ENCODE results near the gene CTH.
"Not testable (repeated sequence)": the region's sequence is repeated elsewhere in the genome, so short reads cannot be mapped to it uniquely, and the experiment has no call there.

Gene CTH

DNA sequence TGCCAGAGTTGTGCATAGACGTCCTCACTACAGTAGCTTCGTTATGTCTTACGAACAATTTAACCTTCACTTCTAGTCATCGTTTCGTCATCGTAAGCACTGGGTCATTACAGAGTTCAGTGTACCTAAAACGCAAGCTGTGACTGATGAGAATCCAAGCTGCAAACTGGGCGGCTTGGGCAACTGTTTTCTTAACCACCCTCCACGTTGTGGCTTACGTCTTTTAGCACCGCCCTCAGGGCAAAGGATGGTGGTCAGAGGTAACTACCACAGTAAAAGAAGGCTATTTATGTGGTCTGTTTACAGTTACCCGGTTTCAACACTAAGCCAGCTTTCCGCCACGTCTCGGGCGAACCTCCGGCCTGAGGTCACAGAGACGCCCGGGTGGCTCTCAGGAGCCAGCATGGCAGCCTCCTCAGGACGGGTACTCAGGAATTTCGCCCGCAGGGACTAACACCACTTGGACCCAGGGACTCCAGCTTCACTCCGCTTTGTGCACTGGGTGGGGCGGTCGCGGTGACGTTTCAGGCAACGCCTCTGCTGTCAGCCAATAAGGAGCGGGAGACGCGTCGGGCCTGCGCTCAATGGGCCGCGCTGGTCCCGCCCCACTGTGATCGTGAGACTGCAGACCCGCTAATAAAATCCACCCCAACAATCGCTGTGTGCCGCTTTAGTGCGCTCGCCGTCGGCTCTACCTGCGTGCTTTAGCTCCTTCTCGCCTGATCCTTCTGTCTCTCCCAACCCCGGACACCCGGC lies at the start of gene CTH:
Gene CTH (plus strand): TSS at position 665 of the 756 bp plus-strand sequence. CDS start 148 bp downstream, outside the sequence.
- Histone ChIP-seq H3K9me3 (ENCODE audit: control insufficient read depth in 5 of 5, low read length in 5 of 5) (no peaks in the 10 kb centered on the region), H3K4me3 (ENCODE audit: low read depth in 1 of 5, low read length in 5 of 5) (peak within 1 kb of the TSS; percentile 59 to 97 (median 93)), H3K36me3 (ENCODE audit: control insufficient read depth in 5 of 5, insufficient read depth in 5 of 5, low read length in 5 of 5) (no peaks in the 10 kb centered on the region), H3K27ac (ENCODE audit: low read depth, low read length) (peak within 1 kb of the TSS; percentile 96), H3K9ac (ENCODE audit: low read length in 5 of 5) (peak within 1 kb of the TSS; percentile 80 to 96 (median 85)), H3K4me1 (ENCODE audit: control insufficient read depth in 5 of 5, insufficient read depth in 5 of 5, low read length in 5 of 5) (peaks cover 0 to 33% (median 22%) of the 10 kb centered on the region in 5 donors), H3K27me3 (ENCODE audit: control insufficient read depth in 5 of 5, insufficient read depth in 4 of 5, low read length in 5 of 5) (no peaks in the 10 kb centered on the region)

DNA sequence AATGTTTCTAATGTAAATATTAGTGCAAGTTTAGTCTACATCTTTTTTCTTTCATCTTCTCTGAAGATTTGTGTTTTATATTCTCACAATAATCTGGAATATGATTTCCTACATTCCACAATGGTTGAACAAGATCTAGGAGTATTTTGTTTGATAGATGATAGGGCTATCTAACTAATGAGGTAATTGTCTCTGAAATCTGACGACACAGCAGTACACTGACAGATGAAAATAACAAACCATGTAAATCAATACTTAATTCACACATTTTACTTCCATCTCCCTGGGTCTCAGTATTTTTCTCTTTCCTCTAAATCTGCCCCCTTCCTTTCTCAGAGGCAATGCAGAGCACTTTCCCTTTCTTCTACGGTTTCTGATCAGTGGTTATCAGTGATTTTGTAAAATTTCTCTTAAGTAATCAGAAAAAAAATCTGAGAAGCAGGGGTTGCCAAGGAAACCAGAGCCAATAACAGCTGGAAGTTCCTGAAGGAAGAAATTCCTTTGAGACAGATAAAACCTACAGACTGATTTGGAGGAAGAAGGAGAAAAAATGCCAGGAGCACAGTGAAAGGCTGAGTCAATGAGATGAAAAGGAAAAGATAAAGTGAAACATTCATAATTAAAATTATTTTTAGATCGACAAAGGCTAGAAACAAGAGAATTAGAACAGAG lies 49.2 kb upstream of the CTH start:
- no peak overlapping the region for H3K27ac ChIP-seq (ENCODE audit: low read depth, low read length)
- H3K27me3 ChIP-seq (ENCODE audit: control insufficient read depth in 5 of 5, insufficient read depth in 4 of 5, low read length in 5 of 5), result no peaks in the 10 kb centered on the region
- peak overlapping the region in 1 of 5 donors; percentile 3 for H3K9ac ChIP-seq (ENCODE audit: low read length in 5 of 5)
- peaks cover 0 to 3% (median 0%) of the 10 kb centered on the region in 5 donors for H3K4me1 ChIP-seq (ENCODE audit: control insufficient read depth in 5 of 5, insufficient read depth in 5 of 5, low read length in 5 of 5)
- no peaks in the 10 kb centered on the region for H3K36me3 ChIP-seq (ENCODE audit: control insufficient read depth in 5 of 5, insufficient read depth in 5 of 5, low read length in 5 of 5)
- no peaks in the 10 kb centered on the region for H3K9me3 ChIP-seq (ENCODE audit: control insufficient read depth in 5 of 5, low read length in 5 of 5)
- no peak overlapping the region for H3K4me3 ChIP-seq (ENCODE audit: low read depth in 1 of 5, low read length in 5 of 5)

DNA sequence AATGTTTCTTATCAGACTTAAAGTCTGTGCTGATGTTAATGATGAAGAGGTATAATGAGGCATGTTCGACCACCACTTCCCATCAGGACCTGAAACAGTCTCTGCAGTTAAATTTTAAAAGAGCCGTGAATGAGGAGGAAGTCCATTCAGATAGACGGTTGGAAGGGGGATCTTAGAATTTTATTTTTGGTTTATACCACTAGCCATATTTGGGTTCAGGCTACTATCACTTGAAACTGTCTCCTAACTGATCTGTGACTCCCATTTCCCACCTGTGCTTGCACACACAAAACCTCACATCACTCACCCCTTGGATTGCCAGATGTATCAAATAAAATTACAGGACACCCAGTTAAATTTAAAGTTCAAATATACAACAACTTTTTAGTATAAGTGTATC lies 46.6 kb upstream of the CTH start:
- H3K36me3 ChIP-seq (ENCODE audit: control insufficient read depth in 5 of 5, insufficient read depth in 5 of 5, low read length in 5 of 5), result peaks cover 0 to 6% (median 0%) of the 10 kb centered on the region in 5 donors
- H3K9me3 ChIP-seq (ENCODE audit: control insufficient read depth in 5 of 5, low read length in 5 of 5), result no peaks in the 10 kb centered on the region
- no peaks in the 10 kb centered on the region for H3K27me3 ChIP-seq (ENCODE audit: control insufficient read depth in 5 of 5, insufficient read depth in 4 of 5, low read length in 5 of 5)
- H3K4me3 ChIP-seq (ENCODE audit: low read depth in 1 of 5, low read length in 5 of 5), result no peak overlapping the region
- H3K27ac ChIP-seq (ENCODE audit: low read depth, low read length), result no peak overlapping the region
- no peak overlapping the region for H3K9ac ChIP-seq (ENCODE audit: low read length in 5 of 5)
- H3K4me1 ChIP-seq (ENCODE audit: control insufficient read depth in 5 of 5, insufficient read depth in 5 of 5, low read length in 5 of 5), result peaks cover 0 to 3% (median 0%) of the 10 kb centered on the region in 5 donors

DNA sequence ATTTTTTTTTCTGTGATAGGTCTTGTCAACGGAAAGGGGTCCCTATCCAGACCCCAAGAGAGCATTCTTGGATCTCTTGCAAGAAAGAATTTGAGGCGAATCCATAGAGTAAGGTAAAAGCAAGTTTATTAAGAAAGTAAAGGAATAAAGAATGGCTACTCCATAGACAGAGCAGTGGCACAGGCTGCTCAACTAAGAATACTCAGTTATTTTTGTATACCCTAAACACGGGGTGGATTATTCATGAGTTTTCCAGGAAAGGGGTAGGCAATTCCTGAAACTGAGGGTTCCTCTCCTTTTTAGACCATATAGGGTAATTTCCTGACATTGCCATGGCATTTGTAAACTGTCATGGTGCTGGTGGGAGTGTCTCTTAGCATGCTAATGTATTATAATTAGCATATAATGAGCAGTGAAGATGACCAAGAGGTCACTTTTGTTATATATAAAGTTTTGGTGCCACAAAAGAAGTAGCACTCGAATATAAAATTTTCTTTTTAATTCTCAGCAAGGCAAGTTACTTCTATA lies 44.6 kb upstream of the CTH start:
- not testable (repeated sequence) for H3K27ac ChIP-seq (ENCODE audit: low read depth, low read length); H3K4me1 ChIP-seq (ENCODE audit: control insufficient read depth in 5 of 5, insufficient read depth in 5 of 5, low read length in 5 of 5); H3K27me3 ChIP-seq (ENCODE audit: control insufficient read depth in 5 of 5, insufficient read depth in 4 of 5, low read length in 5 of 5); H3K4me3 ChIP-seq (ENCODE audit: low read depth in 1 of 5, low read length in 5 of 5); H3K36me3 ChIP-seq (ENCODE audit: control insufficient read depth in 5 of 5, insufficient read depth in 5 of 5, low read length in 5 of 5); H3K9me3 ChIP-seq (ENCODE audit: control insufficient read depth in 5 of 5, low read length in 5 of 5); H3K9ac ChIP-seq (ENCODE audit: low read length in 5 of 5)

DNA sequence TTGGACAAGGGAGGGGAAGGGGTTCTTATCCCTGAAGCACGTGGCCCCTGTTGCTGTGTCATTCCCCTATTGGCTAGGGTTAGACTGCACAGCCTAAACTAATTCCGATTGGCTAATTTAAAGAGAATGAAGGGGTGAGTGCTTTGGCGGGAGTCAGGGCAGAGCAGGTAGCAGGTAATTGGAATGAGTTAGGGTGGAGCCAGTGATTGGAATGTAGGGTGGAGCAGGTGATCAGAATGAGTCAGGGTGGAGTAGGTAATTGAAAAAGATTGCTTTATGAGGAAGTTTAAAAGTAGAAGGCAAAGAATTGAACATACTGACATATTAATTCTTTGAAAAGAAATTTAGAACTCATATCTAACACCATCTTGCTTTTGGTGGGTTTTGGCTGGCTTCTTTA lies 44.1 kb upstream of the CTH start:
- not testable (repeated sequence) for H3K4me3 ChIP-seq (ENCODE audit: low read depth in 1 of 5, low read length in 5 of 5); H3K9me3 ChIP-seq (ENCODE audit: control insufficient read depth in 5 of 5, low read length in 5 of 5); H3K9ac ChIP-seq (ENCODE audit: low read length in 5 of 5); H3K27me3 ChIP-seq (ENCODE audit: control insufficient read depth in 5 of 5, insufficient read depth in 4 of 5, low read length in 5 of 5); H3K27ac ChIP-seq (ENCODE audit: low read depth, low read length); H3K36me3 ChIP-seq (ENCODE audit: control insufficient read depth in 5 of 5, insufficient read depth in 5 of 5, low read length in 5 of 5); H3K4me1 ChIP-seq (ENCODE audit: control insufficient read depth in 5 of 5, insufficient read depth in 5 of 5, low read length in 5 of 5)

DNA sequence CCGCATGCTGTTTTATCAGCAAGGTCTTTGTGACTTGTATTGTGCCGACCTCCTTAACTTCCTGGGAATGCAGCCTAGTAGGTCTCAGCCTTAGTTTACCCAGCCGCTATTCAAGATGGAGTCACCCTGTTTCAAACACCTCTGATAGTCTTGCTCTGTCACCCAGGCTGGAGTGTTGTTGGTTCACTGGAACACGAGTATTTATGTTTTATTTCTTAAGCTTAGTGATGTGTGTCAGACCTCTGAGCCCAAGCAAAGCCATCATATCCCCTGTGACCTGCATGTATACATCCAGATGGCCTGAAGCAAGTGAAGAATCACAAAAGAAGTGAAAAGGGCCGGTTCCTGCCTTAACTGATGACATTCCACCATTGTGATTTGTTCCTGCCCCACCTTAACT lies 43.7 kb upstream of the CTH start:
- not testable (repeated sequence) for H3K27ac ChIP-seq (ENCODE audit: low read depth, low read length); H3K36me3 ChIP-seq (ENCODE audit: control insufficient read depth in 5 of 5, insufficient read depth in 5 of 5, low read length in 5 of 5); H3K9ac ChIP-seq (ENCODE audit: low read length in 5 of 5); H3K4me3 ChIP-seq (ENCODE audit: low read depth in 1 of 5, low read length in 5 of 5); H3K9me3 ChIP-seq (ENCODE audit: control insufficient read depth in 5 of 5, low read length in 5 of 5); H3K27me3 ChIP-seq (ENCODE audit: control insufficient read depth in 5 of 5, insufficient read depth in 4 of 5, low read length in 5 of 5); H3K4me1 ChIP-seq (ENCODE audit: control insufficient read depth in 5 of 5, insufficient read depth in 5 of 5, low read length in 5 of 5)

DNA sequence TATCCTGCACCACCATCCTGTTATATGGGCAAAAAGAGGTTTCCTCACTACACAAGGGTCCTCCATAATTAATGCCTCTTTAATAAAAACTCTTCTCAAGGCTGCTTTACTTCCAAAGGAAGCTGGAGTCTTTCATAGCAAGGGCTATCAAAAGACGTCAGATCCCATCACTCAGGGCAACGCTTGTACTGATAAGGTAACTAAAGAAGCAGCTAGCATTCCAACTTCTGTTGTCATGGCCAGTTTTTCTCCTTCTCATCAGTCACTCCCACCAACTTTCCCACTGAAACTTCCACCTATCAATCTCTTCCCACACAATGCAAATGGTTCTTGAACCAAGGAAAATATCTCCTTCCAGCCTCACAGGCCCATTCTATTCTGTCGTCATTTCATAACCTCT lies 39.5 kb upstream of the CTH start:
- not testable (repeated sequence) for H3K9ac ChIP-seq (ENCODE audit: low read length in 5 of 5); H3K27ac ChIP-seq (ENCODE audit: low read depth, low read length); H3K9me3 ChIP-seq (ENCODE audit: control insufficient read depth in 5 of 5, low read length in 5 of 5); H3K4me1 ChIP-seq (ENCODE audit: control insufficient read depth in 5 of 5, insufficient read depth in 5 of 5, low read length in 5 of 5); H3K27me3 ChIP-seq (ENCODE audit: control insufficient read depth in 5 of 5, insufficient read depth in 4 of 5, low read length in 5 of 5); H3K4me3 ChIP-seq (ENCODE audit: low read depth in 1 of 5, low read length in 5 of 5); H3K36me3 ChIP-seq (ENCODE audit: control insufficient read depth in 5 of 5, insufficient read depth in 5 of 5, low read length in 5 of 5)

DNA sequence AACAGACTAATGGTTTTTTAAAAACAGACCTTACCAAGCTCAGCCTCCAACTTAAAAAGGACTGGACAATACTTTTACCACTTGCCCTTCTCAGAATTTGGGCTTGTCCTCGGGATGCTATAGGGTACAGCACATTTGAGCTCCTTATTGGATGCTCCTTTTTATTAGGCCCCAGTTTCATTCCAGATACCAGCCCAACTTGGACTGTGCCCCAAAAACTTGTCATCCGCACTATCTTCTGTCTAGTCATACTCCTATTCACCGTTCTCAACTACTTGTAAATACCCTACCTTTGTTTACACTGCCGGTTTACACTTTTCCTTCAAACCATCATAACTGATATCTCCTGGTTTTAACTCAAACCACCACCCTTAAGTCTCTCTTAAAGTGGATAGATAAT lies 38.6 kb upstream of the CTH start:
- H3K9me3 ChIP-seq (ENCODE audit: control insufficient read depth in 5 of 5, low read length in 5 of 5), result no peaks in the 10 kb centered on the region
- no peak overlapping the region for H3K9ac ChIP-seq (ENCODE audit: low read length in 5 of 5)
- H3K4me1 ChIP-seq (ENCODE audit: control insufficient read depth in 5 of 5, insufficient read depth in 5 of 5, low read length in 5 of 5), result no peaks in the 10 kb centered on the region
- H3K4me3 ChIP-seq (ENCODE audit: low read depth in 1 of 5, low read length in 5 of 5), result no peak overlapping the region
- H3K27me3 ChIP-seq (ENCODE audit: control insufficient read depth in 5 of 5, insufficient read depth in 4 of 5, low read length in 5 of 5), result no peaks in the 10 kb centered on the region
- no peak overlapping the region for H3K27ac ChIP-seq (ENCODE audit: low read depth, low read length)
- peaks cover 0 to 6% (median 2%) of the 10 kb centered on the region in 5 donors for H3K36me3 ChIP-seq (ENCODE audit: control insufficient read depth in 5 of 5, insufficient read depth in 5 of 5, low read length in 5 of 5)

DNA sequence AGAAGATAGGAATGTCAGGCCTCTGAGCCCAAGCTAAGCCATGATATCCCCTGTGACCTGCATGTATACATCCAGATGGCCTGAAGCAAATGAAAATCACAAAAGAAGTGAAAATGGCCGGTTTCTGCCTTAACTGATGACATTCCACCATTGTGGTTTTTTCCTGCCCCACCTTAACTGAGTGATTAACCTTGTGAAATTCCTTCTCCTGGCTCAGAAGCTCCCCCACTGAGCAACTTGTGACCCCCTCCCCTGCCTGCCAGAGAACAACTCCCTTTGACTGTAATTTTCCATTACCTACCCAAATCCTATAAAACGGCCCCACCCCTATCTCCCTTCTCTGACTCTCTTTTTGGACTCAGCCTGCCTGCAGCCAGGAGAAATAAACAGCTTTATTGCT lies 37.5 kb upstream of the CTH start:
- not testable (repeated sequence) for H3K9me3 ChIP-seq (ENCODE audit: control insufficient read depth in 5 of 5, low read length in 5 of 5); H3K36me3 ChIP-seq (ENCODE audit: control insufficient read depth in 5 of 5, insufficient read depth in 5 of 5, low read length in 5 of 5); H3K4me3 ChIP-seq (ENCODE audit: low read depth in 1 of 5, low read length in 5 of 5); H3K27me3 ChIP-seq (ENCODE audit: control insufficient read depth in 5 of 5, insufficient read depth in 4 of 5, low read length in 5 of 5); H3K9ac ChIP-seq (ENCODE audit: low read length in 5 of 5); H3K4me1 ChIP-seq (ENCODE audit: control insufficient read depth in 5 of 5, insufficient read depth in 5 of 5, low read length in 5 of 5); H3K27ac ChIP-seq (ENCODE audit: low read depth, low read length)

DNA sequence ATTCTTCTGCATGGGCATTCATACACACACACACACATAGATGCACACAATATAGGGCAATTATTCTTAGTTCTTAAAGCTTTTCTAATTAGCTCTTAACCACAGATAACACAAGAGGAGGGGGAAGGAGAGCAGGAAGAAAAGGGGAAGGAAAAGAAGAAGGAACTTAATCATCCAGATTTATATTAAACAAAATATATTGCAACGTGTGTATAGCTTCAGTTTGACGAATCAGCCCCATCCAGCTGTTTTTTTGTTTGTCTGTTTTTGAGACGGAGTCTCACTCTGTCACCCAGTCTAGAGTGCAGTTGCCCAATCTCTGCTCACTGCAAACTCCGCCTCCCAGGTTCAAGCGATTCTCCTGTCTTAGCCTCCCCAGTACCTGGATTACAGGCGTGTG lies 34.9 kb upstream of the CTH start:
- Histone ChIP-seq H3K27ac (ENCODE audit: low read depth, low read length) (no peak overlapping the region), H3K27me3 (ENCODE audit: control insufficient read depth in 5 of 5, insufficient read depth in 4 of 5, low read length in 5 of 5) (no peaks in the 10 kb centered on the region), H3K36me3 (ENCODE audit: control insufficient read depth in 5 of 5, insufficient read depth in 5 of 5, low read length in 5 of 5) (peaks cover 0 to 6% (median 0%) of the 10 kb centered on the region in 5 donors), H3K4me3 (ENCODE audit: low read depth in 1 of 5, low read length in 5 of 5) (no peak overlapping the region), H3K9me3 (ENCODE audit: control insufficient read depth in 5 of 5, low read length in 5 of 5) (no peaks in the 10 kb centered on the region), H3K4me1 (ENCODE audit: control insufficient read depth in 5 of 5, insufficient read depth in 5 of 5, low read length in 5 of 5) (no peaks in the 10 kb centered on the region), H3K9ac (ENCODE audit: low read length in 5 of 5) (no peak overlapping the region)
